Measurements from ENCODE around the gene TIMM10B.

The TIMM10B gene

GRCh38 chr11:6481012-6481923 is at the start of gene TIMM10B, which contains the start of gene ARFIP2:
Gene TIMM10B (plus strand): TSS chr11:6481501. CDS start chr11:6481517, 16 bp downstream.
Gene ARFIP2 (minus strand): TSS chr11:6481331. CDS start chr11:6480421, 910 bp downstream.
- peak; percentile 98 for DNase-seq

GRCh38 chr11:6431861-6432260 is 49.4 kb upstream of the TIMM10B start:
- peak; percentile 85 for DNase-seq

- no peak for DNase-seq
These were observed 47.2 kb upstream of the TIMM10B start for GRCh38 chr11:6433998-6434660.

- no peak for DNase-seq
These were observed 43.9 kb upstream of the TIMM10B start for GRCh38 chr11:6437423-6437822.

GRCh38 chr11:6437993-6438392 is 43.3 kb upstream of the TIMM10B start:
- DNase-seq = no peak

GRCh38 chr11:6438979-6439571 is 42.2 kb upstream of the TIMM10B start:
- DNase-seq = peak; percentile 52

- no peak for DNase-seq
These were observed 40.4 kb upstream of the TIMM10B start, which contains the start of gene HPX for GRCh38 chr11:6440906-6441358. Gene HPX (minus strand): TSS chr11:6440987. CDS start chr11:6440963, 24 bp downstream.

- no peak for DNase-seq
These were observed 38.9 kb upstream of the TIMM10B start for GRCh38 chr11:6442441-6442840.

GRCh38 chr11:6443269-6444003 is 37.9 kb upstream of the TIMM10B start:
- DNase-seq = peak; percentile 46

- no peak for DNase-seq
These were observed 32.7 kb upstream of the TIMM10B start for GRCh38 chr11:6448574-6448973.

GRCh38 chr11:6452219-6452618 is 29.1 kb upstream of the TIMM10B start:
- peak; percentile 39 for DNase-seq

- no peak for DNase-seq
These were observed 28.1 kb upstream of the TIMM10B start for GRCh38 chr11:6453152-6453551.

GRCh38 chr11:6455070-6455469 is 26.2 kb upstream of the TIMM10B start:
- no peak for DNase-seq

- DNase-seq = no peak
These were observed 24.8 kb upstream of the TIMM10B start for GRCh38 chr11:6456361-6457073.

GRCh38 chr11:6457581-6458320 is 23.6 kb upstream of the TIMM10B start:
- DNase-seq = no peak

- DNase-seq = no peak
These were observed 22.8 kb upstream of the TIMM10B start for GRCh38 chr11:6458352-6459098.

- DNase-seq = no peak
These were observed 22.2 kb upstream of the TIMM10B start for GRCh38 chr11:6459099-6459450.

GRCh38 chr11:6468712-6469495 is 12.4 kb upstream of the TIMM10B start:
- peak; percentile 82 for DNase-seq

GRCh38 chr11:6469599-6469998 is 11.7 kb upstream of the TIMM10B start:
- no peak for DNase-seq

- DNase-seq = no peak
These were observed 8.4 kb upstream of the TIMM10B start for GRCh38 chr11:6472934-6473333.

Measured in fibroblast of upper back skin (primary cell).